Chondrocyte (in vitro differentiated cells): ENCODE results near the gene BROX. TPM values are rescaled to one million over a fixed set of nuclear protein-coding genes. Genes with fewer than 3 reads are reported as not detected.

Source experiments
- DNase-seq: peaks from one replicate; pipeline ENCODE4 v3.0.0; 2021; ENCODE audit warnings: mixed read lengths, low spot score
- H3K27ac Mint-ChIP-seq: one replicate; pipeline ENCODE4 v1.8.0; 2021; ENCODE audit warnings: mild to moderate bottlenecking, moderate library complexity, mixed read lengths; ENCODE audit not compliant: unreplicated experiment
- H3K27me3 Mint-ChIP-seq: 2 replicates; pipeline ENCODE4 v1.8.0; 2021; ENCODE audit warnings: low read depth, mixed read lengths
- H3K36me3 Mint-ChIP-seq: 2 replicates; pipeline ENCODE4 v1.8.0; 2021; ENCODE audit warnings: low read depth, mixed read lengths
- H3K4me1 Mint-ChIP-seq: 2 replicates; pipeline ENCODE4 v1.8.0; 2021; ENCODE audit warnings: low read depth, mild to moderate bottlenecking, mixed read lengths
- H3K4me3 Mint-ChIP-seq: one replicate; pipeline ENCODE4 v1.8.0; 2021; ENCODE audit warnings: mild to moderate bottlenecking, moderate library complexity, mixed read lengths; ENCODE audit not compliant: unreplicated experiment
- H3K9me3 Mint-ChIP-seq: 2 replicates; pipeline ENCODE4 v1.8.0; 2021; ENCODE audit warnings: low read depth, mixed read lengths
- total RNA-seq: library from RNA; stranded (reverse); gene quantifications from 3 replicates; pipeline ENCODE4 v1.2.1, GENCODE V29; 2021
- TF ChIP-seq, protein P1 (sequence below): fragments of 200-600 bp; sonication (generic); IDR thresholded peaks from 2 replicates; pipeline ENCODE4 v1.5.0; 2021; ENCODE audit warnings: antibody characterized with exemption, mild to moderate bottlenecking, moderate library complexity

Gene BROX
- total RNA-seq, 1 donor from 2014 or later: 36.1 TPM

GRCh38 chr1:222680080-222680479 is 32.3 kb upstream of the BROX start:
- no peaks in the 10 kb centered on the region for H3K9me3 Mint-ChIP-seq
- H3K27me3 Mint-ChIP-seq: no peaks in the 10 kb centered on the region
- H3K4me1 Mint-ChIP-seq: no peaks in the 10 kb centered on the region
- TF ChIP-seq, protein P1, sequence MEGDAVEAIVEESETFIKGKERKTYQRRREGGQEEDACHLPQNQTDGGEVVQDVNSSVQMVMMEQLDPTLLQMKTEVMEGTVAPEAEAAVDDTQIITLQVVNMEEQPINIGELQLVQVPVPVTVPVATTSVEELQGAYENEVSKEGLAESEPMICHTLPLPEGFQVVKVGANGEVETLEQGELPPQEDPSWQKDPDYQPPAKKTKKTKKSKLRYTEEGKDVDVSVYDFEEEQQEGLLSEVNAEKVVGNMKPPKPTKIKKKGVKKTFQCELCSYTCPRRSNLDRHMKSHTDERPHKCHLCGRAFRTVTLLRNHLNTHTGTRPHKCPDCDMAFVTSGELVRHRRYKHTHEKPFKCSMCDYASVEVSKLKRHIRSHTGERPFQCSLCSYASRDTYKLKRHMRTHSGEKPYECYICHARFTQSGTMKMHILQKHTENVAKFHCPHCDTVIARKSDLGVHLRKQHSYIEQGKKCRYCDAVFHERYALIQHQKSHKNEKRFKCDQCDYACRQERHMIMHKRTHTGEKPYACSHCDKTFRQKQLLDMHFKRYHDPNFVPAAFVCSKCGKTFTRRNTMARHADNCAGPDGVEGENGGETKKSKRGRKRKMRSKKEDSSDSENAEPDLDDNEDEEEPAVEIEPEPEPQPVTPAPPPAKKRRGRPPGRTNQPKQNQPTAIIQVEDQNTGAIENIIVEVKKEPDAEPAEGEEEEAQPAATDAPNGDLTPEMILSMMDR: no peak
- no peak for DNase-seq
- H3K36me3 Mint-ChIP-seq: peaks cover 10% of the 10 kb centered on the region
- H3K4me3 Mint-ChIP-seq: no peak overlapping the region
- H3K27ac Mint-ChIP-seq: no peak overlapping the region

DNA sequence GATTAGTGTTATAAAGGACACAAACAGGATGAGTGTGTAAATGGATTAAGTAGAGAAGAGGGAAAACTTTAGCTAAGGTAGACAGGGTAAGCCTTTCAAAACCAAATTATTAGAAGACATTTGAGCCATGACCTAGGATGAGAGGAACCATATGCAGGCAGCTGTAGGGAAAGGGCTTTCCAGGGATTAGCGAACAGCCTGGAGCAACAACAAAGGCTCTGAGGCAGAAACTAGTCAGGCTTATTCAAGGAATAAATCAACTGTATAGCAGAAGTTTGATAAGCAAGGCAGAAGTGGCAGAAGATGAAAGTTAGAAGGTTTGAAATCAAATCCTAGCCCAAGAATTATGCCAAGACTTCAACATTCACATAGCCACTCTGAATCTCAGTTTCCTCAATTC is 21.3 kb upstream of the BROX start:
- TF ChIP-seq, protein P1: no peak
- Mint-ChIP-seq H3K27me3 (no peaks in the 10 kb centered on the region), H3K27ac (no peak overlapping the region), H3K36me3 (peaks cover 9% of the 10 kb centered on the region), H3K9me3 (no peaks in the 10 kb centered on the region), H3K4me3 (no peak overlapping the region), H3K4me1 (peaks cover 10% of the 10 kb centered on the region)
- DNase-seq: no peak

DNA sequence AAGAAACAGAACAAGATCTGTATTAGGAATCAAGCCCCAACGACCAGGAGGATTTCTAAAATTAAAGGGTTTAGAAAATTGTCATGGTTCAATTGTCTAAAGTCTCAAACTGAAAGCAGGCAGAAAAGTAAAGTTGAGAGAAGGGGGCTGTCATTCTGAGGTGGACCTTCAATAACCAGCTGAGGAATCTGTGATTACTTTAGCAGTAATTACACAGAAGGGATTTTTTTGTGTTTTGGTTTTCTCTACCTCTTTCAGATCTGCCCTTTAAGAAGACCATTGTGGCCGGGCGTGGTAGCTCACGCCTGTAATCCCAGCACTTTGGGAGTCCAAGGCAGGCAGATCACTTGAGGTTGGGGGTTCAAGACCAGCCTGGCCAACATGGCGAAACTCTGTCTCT is 17.4 kb upstream of the BROX start:
- Mint-ChIP-seq H3K4me1 (peaks cover 18% of the 10 kb centered on the region), H3K4me3 (no peak overlapping the region), H3K27ac (no peak overlapping the region), H3K36me3 (peaks cover 7% of the 10 kb centered on the region), H3K9me3 (no peaks in the 10 kb centered on the region), H3K27me3 (no peaks in the 10 kb centered on the region)
- TF ChIP-seq, protein P1: no peak
- no peak for DNase-seq

GRCh38 chr1:222696741-222697140 is 15.6 kb upstream of the BROX start:
- DNase-seq: no peak
- Mint-ChIP-seq H3K27ac (no peak overlapping the region), H3K27me3 (no peaks in the 10 kb centered on the region), H3K36me3 (peaks cover 6% of the 10 kb centered on the region), H3K4me3 (no peak overlapping the region), H3K9me3 (no peaks in the 10 kb centered on the region), H3K4me1 (peaks cover 18% of the 10 kb centered on the region)
- TF ChIP-seq, protein P1: no peak

DNA sequence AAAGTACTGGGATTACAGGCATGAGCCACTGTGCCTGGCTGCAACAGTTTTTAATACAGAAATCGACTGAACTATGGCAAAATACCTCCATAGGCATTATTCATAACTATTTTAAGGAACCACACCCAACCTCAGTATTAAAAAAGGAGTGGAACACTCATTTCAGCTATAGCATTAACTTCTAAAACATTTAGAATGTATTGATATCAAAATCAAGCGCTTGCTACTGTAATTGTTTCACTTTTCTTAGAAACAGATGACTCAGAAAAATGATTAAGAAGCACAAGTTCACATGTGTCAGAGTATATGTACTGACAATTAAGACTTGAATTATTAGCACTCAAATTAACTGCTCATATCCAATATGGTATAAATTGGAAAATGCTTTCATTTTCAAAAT is 15.2 kb upstream of the BROX start:
- H3K27me3 Mint-ChIP-seq: no peaks in the 10 kb centered on the region
- H3K36me3 Mint-ChIP-seq: peaks cover 6% of the 10 kb centered on the region
- TF ChIP-seq, protein P1: no peak
- H3K4me3 Mint-ChIP-seq: no peak overlapping the region
- peaks cover 13% of the 10 kb centered on the region for H3K4me1 Mint-ChIP-seq
- DNase-seq: no peak
- H3K27ac Mint-ChIP-seq: peak overlapping the region; percentile 89
- H3K9me3 Mint-ChIP-seq: no peaks in the 10 kb centered on the region
